Measurements from ENCODE around the gene CCSER2. TPM values are rescaled to one million over a fixed set of nuclear protein-coding genes. Genes with fewer than 3 reads are reported as not detected.
"Not testable (repeated sequence)": the region's sequence is repeated elsewhere in the genome, so short reads cannot be mapped to it uniquely, and the experiment has no call there.

The CCSER2 gene
- total RNA-seq, 4 donors from 2014 or later: 26.4 to 48.3 (median 31.7) TPM

GRCh38 chr10:84493951-84494848 lies 165.8 kb downstream of the CCSER2 start:
- TF ChIP-seq CTCF (IDR thresholded peaks at IDR 0.05) (no peak), POLR2A (IDR thresholded peaks at IDR 0.05) (no peak)
- no peaks in the 10 kb centered on the region for H3K27me3 ChIP-seq
- no peak overlapping the region for H3K4me3 ChIP-seq
- WGBS, 2 donors: 81 to 82% methylated on average over 9 of the region's 9 CpGs
- H3K27ac ChIP-seq: no peak overlapping the region
- H3K4me1 ChIP-seq: peaks cover 4 to 13% (median 5%) of the 10 kb centered on the region in 3 donors
- H3K9me3 ChIP-seq: no peaks in the 10 kb centered on the region
- peaks cover 0 to 16% (median 0%) of the 10 kb centered on the region in 3 donors for H3K36me3 ChIP-seq
- DNase-seq: no peak
- intact Hi-C loops (cut with DNase I): no loop called here

- no peak overlapping the region for H3K27ac ChIP-seq
- peaks cover 4 to 13% (median 5%) of the 10 kb centered on the region in 3 donors for H3K4me1 ChIP-seq
- TF ChIP-seq CTCF (IDR thresholded peaks at IDR 0.05): no peak
- TF ChIP-seq POLR2A (IDR thresholded peaks at IDR 0.05): no peak
- H3K9me3 ChIP-seq: no peaks in the 10 kb centered on the region
- H3K27me3 ChIP-seq: no peaks in the 10 kb centered on the region
- peaks cover 0 to 14% (median 0%) of the 10 kb centered on the region in 3 donors for H3K36me3 ChIP-seq
- DNase-seq: no peak
- intact Hi-C loops (cut with DNase I): no loop called here
- H3K4me3 ChIP-seq: no peak overlapping the region
Observed at GRCh38 chr10:84494849-84495180, 166.4 kb downstream of the CCSER2 start.

- no peaks in the 10 kb centered on the region for H3K9me3 ChIP-seq
- no peaks in the 10 kb centered on the region for H3K36me3 ChIP-seq
- WGBS, 2 donors: 44 to 68% methylated on average over 1 of the region's 1 CpG
- no peak for DNase-seq
- TF ChIP-seq POLR2A (IDR thresholded peaks at IDR 0.05) (no peak), CTCF (IDR thresholded peaks at IDR 0.05) (no peak)
- no peaks in the 10 kb centered on the region for H3K27me3 ChIP-seq
- no peak overlapping the region for H3K27ac ChIP-seq
- intact Hi-C loops (cut with DNase I): no loop called here
- peaks cover 4 to 13% (median 5%) of the 10 kb centered on the region in 3 donors for H3K4me1 ChIP-seq
- no peak overlapping the region for H3K4me3 ChIP-seq
Observed at GRCh38 chr10:84497978-84498377, 169.6 kb downstream of the CCSER2 start.

GRCh38 chr10:84499039-84499438 lies 170.7 kb downstream of the CCSER2 start:
- H3K4me1 ChIP-seq; H3K36me3 ChIP-seq; H3K27ac ChIP-seq; H3K27me3 ChIP-seq; H3K4me3 ChIP-seq; DNase-seq; H3K9me3 ChIP-seq; intact Hi-C loops (cut with DNase I): not testable (repeated sequence)
- 95% methylated on average over 9 of the region's 9 CpGs for WGBS, 2 donors

GRCh38 chr10:84499846-84500245 lies 171.5 kb downstream of the CCSER2 start:
- TF ChIP-seq CTCF (IDR thresholded peaks at IDR 0.05) (no peak), POLR2A (IDR thresholded peaks at IDR 0.05) (no peak)
- Histone ChIP-seq H3K9me3 (no peaks in the 10 kb centered on the region), H3K27me3 (no peaks in the 10 kb centered on the region), H3K27ac (no peak overlapping the region), H3K4me1 (no peaks in the 10 kb centered on the region), H3K4me3 (no peak overlapping the region), H3K36me3 (no peaks in the 10 kb centered on the region)
- intact Hi-C loops (cut with DNase I): no loop called here
- DNase-seq: no peak
- WGBS, 2 donors: 79 to 83% methylated on average over 3 of the region's 3 CpGs

All from esophagus squamous epithelium (tissue), 5 donors.